Measurements from ENCODE around the gene DIP2B. TPM values are rescaled to one million over a fixed set of nuclear protein-coding genes. Genes with fewer than 3 reads are reported as not detected.

Gene DIP2B
- total RNA-seq, 2 experiments from 2014 or later, result 21.2 to 23.7 TPM

GRCh38 chr12:50620109-50620977 is 115.6 kb downstream of the DIP2B start:
- TF ChIP-seq CTCF (IDR thresholded peaks at IDR 0.05), result no peak
- no peaks in the 10 kb centered on the region for H3K36me3 Mint-ChIP-seq (ENCODE audit: low read depth)
- H3K4me3 Mint-ChIP-seq, result no peak overlapping the region
- ChIA-PET POLR2A (interaction anchor here (0.7 to 2.3 kb wide), 7 partner anchors 14 to 107 kb away, joined by 3 to 6 read pairs (median 3); no protein-coding TSS in a partner anchor), CTCF (interaction anchor here (0.5 to 1.8 kb wide), 5 partner anchors 18 to 145 kb away, joined by 3 to 8 read pairs (median 4); partner anchors contain the start of gene DIP2B)
- peak overlapping the region; percentile 66 for H3K27ac Mint-ChIP-seq
- peaks cover 61% of the 10 kb centered on the region for H3K4me1 Mint-ChIP-seq (ENCODE audit: low read depth)
- ATAC-seq (peak; percentile 73), DNase-seq (peak; percentile 60)
- no peaks in the 10 kb centered on the region for H3K27me3 Mint-ChIP-seq
- H3K9me3 Mint-ChIP-seq, result no peaks in the 10 kb centered on the region
- intact Hi-C loops (cut with micrococcal nuclease), result loop anchor here (5.0 kb wide), 1 partner anchor 63 kb away; no protein-coding TSS in a partner anchor

- CTCF ChIA-PET, result interaction anchor here (1.2 to 1.8 kb wide), 3 partner anchors 17 to 144 kb away, joined by 4 to 8 read pairs (median 5); partner anchors contain the start of gene DIP2B
- H3K36me3 Mint-ChIP-seq (ENCODE audit: low read depth), result peaks cover 2% of the 10 kb centered on the region
- no peak for TF ChIP-seq CTCF (IDR thresholded peaks at IDR 0.05)
- peak overlapping the region; percentile 53 for H3K27ac Mint-ChIP-seq
- DNase-seq, result no peak
- peak; percentile 28 for ATAC-seq
- peaks cover 59% of the 10 kb centered on the region for H3K4me1 Mint-ChIP-seq (ENCODE audit: low read depth)
- no peaks in the 10 kb centered on the region for H3K9me3 Mint-ChIP-seq
- H3K4me3 Mint-ChIP-seq, result no peak overlapping the region
- POLR2A ChIA-PET, result interaction anchor here (1.1 to 2.3 kb wide), 7 partner anchors 15 to 116 kb away, joined by 3 to 7 read pairs (median 3); partner anchors contain the start of gene DIP2B
- intact Hi-C loops (cut with micrococcal nuclease), result loop anchor here (5.0 kb wide), 1 partner anchor 64 kb away; no protein-coding TSS in a partner anchor
- H3K27me3 Mint-ChIP-seq, result no peaks in the 10 kb centered on the region
Measured at GRCh38 chr12:50620978-50621360, 116.2 kb downstream of the DIP2B start.

- Mint-ChIP-seq H3K36me3 (ENCODE audit: low read depth) (peaks cover 4% of the 10 kb centered on the region), H3K27ac (peak overlapping the region; percentile 53), H3K27me3 (no peaks in the 10 kb centered on the region), H3K9me3 (no peaks in the 10 kb centered on the region), H3K4me1 (ENCODE audit: low read depth) (peaks cover 59% of the 10 kb centered on the region), H3K4me3 (no peak overlapping the region)
- DNase-seq (peak; percentile 49), ATAC-seq (peak; percentile 24)
- CTCF ChIA-PET, result interaction anchor here (1.0 to 1.8 kb wide), 3 partner anchors 16 to 144 kb away, joined by 3 to 5 read pairs (median 4); no protein-coding TSS in a partner anchor
- POLR2A ChIA-PET, result interaction anchor here (1.1 to 2.3 kb wide), 7 partner anchors 24 to 116 kb away, joined by 3 to 7 read pairs (median 3); partner anchors contain the start of gene DIP2B
- no peak for TF ChIP-seq CTCF (IDR thresholded peaks at IDR 0.05)
- intact Hi-C loops (cut with micrococcal nuclease), result loop anchor here (5.0 kb wide), 1 partner anchor 64 kb away; no protein-coding TSS in a partner anchor
Measured at GRCh38 chr12:50621399-50622300, 116.9 kb downstream of the DIP2B start.

GRCh38 chr12:50625029-50625925 is 120.5 kb downstream of the DIP2B start:
- Mint-ChIP-seq H3K9me3 (no peaks in the 10 kb centered on the region), H3K4me1 (ENCODE audit: low read depth) (peaks cover 41% of the 10 kb centered on the region), H3K27me3 (no peaks in the 10 kb centered on the region), H3K36me3 (ENCODE audit: low read depth) (peaks cover 15% of the 10 kb centered on the region), H3K4me3 (no peak overlapping the region), H3K27ac (peak overlapping the region; percentile 81)
- intact Hi-C loops (cut with micrococcal nuclease), result no loop called here
- ChIA-PET POLR2A (interaction anchor here (0.7 to 1.6 kb wide), 4 partner anchors 14 to 120 kb away, joined by 3 to 6 read pairs (median 4); partner anchors contain the start of gene DIP2B), CTCF (interaction anchor here (1.2 kb wide), 1 partner anchor 11 kb away, joined by 3 read pairs; no protein-coding TSS in a partner anchor)
- no peak for TF ChIP-seq CTCF (IDR thresholded peaks at IDR 0.05)
- no peak for DNase-seq
- peak; percentile 54 for ATAC-seq

All from activated CD8-positive, alpha-beta T cell treated with anti-CD3 and anti-CD28 coated beads for 36 hours (primary cell).